Sigmoid colon (tissue), 7 donors: Measurements from ENCODE around the gene WIPF2. TPM values are rescaled to one million over a fixed set of nuclear protein-coding genes. Genes with fewer than 3 reads are reported as not detected.
"Not testable (repeated sequence)": the region's sequence is repeated elsewhere in the genome, so short reads cannot be mapped to it uniquely, and the experiment has no call there.

Source experiments
- DNase-seq: peaks from one replicate; pipeline ENCODE4 v3.0.0-alpha.2; 2019
- H3K27ac ChIP-seq, 4 donors: fragments of 200-600 bp; sonication (generic); one replicate each; pipeline ENCODE4 v1.5.1; 2016 to 2019; ENCODE audit warnings: mild to moderate bottlenecking in 1 of 4
- H3K27me3 ChIP-seq, 3 donors: fragments of 200-600 bp; sonication (generic); one replicate each; pipeline ENCODE4 v1.5.1; 2019; ENCODE audit warnings: mild to moderate bottlenecking in 1 of 3
- H3K36me3 ChIP-seq, 4 donors: fragments of 200-600 bp; sonication (generic); one replicate each; pipeline ENCODE4 v1.5.1; 2016 to 2019
- H3K4me1 ChIP-seq, 4 donors: fragments of 200-600 bp; sonication (generic); one replicate each; pipeline ENCODE4 v1.5.1; 2017 to 2019
- H3K4me3 ChIP-seq, 4 donors: fragments of 200-600 bp; sonication (generic); one replicate each; pipeline ENCODE4 v1.5.1; 2017 to 2019; ENCODE audit warnings: mild to moderate bottlenecking in 2 of 4, moderate library complexity in 1 of 4
- H3K9me3 ChIP-seq, 4 donors: fragments of 200-600 bp in 3 of 4; sonication (generic) in 3 of 4; one replicate each; pipeline versions ENCODE4 v1.5.1 to v1.6.1; 2013 to 2019
- EP300 ChIP-seq, 4 donors: sonication (generic); formaldehyde crosslinking; IDR thresholded peaks; one replicate each; pipeline ENCODE4 v1.6.1; 2017; ENCODE audit warnings: antibody characterized with exemption in 4 of 4
- POLR2A ChIP-seq, 2 donors: fragments of 450-650 bp; IDR thresholded peaks; one replicate each; pipeline ENCODE4 v1.6.1; 2016; ENCODE audit warnings: antibody characterized with exemption in 2 of 2, mild to moderate bottlenecking in 2 of 2, moderate library complexity in 2 of 2
- POLR2AphosphoS5 ChIP-seq, 4 donors: sonication (generic); formaldehyde crosslinking; IDR thresholded peaks; one replicate each; pipeline ENCODE4 v1.6.1; 2017; ENCODE audit warnings: antibody characterized with exemption in 4 of 4
- WGBS, 2 donors: extraction: QIAGEN DNeasy Blood & Tissue Kit; methylation state at CpG; one replicate each; pipeline ENCODE4 v1.1.7; 2013; 5-methylcytosine and 5-hydroxymethylcytosine counted together
- intact Hi-C: fragments of 100-400 bp; cut with DNase I; formaldehyde crosslinking; loops from one replicate; pipeline ENCODE4 v1.15.1; 2023
- polyA plus RNA-seq, 3 donors: library from polyadenylated mRNA; stranded (reverse); fragments of 200-250 nt; gene quantifications; one replicate each; pipeline ENCODE4 v1.2.3, GENCODE V29; 2013
- total RNA-seq, 4 donors: library from RNA; depleted of rRNA; stranded (reverse); fragments of >200 nt; gene quantifications; one replicate each; pipeline ENCODE4 v1.1.0, GENCODE V29; 2016
- TF ChIP-seq, protein P1 (sequence below), 4 experiments: fragments of 450-650 bp in 3 of 4; fragments of 200-600 bp in 1 of 4; IDR thresholded peaks; one replicate each; pipeline ENCODE4 v1.5.1; 2016 to 2019; ENCODE audit warnings: antibody characterized with exemption in 4 of 4, mild to moderate bottlenecking in 3 of 4, moderate library complexity in 2 of 4
- donor health status: healthy with polysubstance abuse.
- donor health status: Bipolar disorder and iron deficiency.
- donor health status: healthy.

Gene WIPF2
- total and polyA plus RNA-seq, 7 donors = 6.7 to 20.3 (median 10.2) TPM

DNA sequence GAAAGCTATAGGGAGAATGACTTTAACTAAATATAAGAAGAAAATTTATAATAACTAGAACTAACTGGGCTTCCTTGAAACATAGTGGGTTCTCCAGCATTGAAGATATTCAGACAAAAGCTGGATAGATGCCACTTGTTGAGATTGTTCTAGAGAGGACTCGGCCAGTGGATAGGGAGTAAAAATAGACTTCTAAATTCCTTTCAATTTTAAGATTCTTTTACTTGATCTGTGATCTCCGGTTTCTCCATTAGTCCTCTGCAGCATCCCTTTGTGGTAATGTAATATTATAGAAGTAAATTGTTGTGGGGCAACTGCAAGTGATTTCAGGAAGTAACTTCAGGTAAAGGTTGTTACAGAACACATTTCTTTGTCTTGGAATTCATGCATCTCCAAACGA, 79.6 kb downstream of the WIPF2 start:
- 66 to 77% methylated on average over 3 of the region's 3 CpGs for WGBS, 2 donors
- Histone ChIP-seq H3K9me3 (no peaks in the 10 kb centered on the region), H3K27me3 (no peaks in the 10 kb centered on the region), H3K4me3 (no peak overlapping the region), H3K4me1 (peaks cover 0 to 29% (median 26%) of the 10 kb centered on the region in 4 donors), H3K27ac (peak overlapping the region in 2 of 4 donors; percentile 53 to 55), H3K36me3 (no peaks in the 10 kb centered on the region)
- intact Hi-C loops = no loop called here
- no peak for DNase-seq
- TF ChIP-seq POLR2AphosphoS5 (IDR thresholded peaks at IDR 0.05) (no peak), EP300 (IDR thresholded peaks at IDR 0.05) (no peak), POLR2A (IDR thresholded peaks at IDR 0.05) (no peak)
- TF ChIP-seq, protein P1, sequence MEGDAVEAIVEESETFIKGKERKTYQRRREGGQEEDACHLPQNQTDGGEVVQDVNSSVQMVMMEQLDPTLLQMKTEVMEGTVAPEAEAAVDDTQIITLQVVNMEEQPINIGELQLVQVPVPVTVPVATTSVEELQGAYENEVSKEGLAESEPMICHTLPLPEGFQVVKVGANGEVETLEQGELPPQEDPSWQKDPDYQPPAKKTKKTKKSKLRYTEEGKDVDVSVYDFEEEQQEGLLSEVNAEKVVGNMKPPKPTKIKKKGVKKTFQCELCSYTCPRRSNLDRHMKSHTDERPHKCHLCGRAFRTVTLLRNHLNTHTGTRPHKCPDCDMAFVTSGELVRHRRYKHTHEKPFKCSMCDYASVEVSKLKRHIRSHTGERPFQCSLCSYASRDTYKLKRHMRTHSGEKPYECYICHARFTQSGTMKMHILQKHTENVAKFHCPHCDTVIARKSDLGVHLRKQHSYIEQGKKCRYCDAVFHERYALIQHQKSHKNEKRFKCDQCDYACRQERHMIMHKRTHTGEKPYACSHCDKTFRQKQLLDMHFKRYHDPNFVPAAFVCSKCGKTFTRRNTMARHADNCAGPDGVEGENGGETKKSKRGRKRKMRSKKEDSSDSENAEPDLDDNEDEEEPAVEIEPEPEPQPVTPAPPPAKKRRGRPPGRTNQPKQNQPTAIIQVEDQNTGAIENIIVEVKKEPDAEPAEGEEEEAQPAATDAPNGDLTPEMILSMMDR (IDR thresholded peaks at IDR 0.05) = no peak

DNA sequence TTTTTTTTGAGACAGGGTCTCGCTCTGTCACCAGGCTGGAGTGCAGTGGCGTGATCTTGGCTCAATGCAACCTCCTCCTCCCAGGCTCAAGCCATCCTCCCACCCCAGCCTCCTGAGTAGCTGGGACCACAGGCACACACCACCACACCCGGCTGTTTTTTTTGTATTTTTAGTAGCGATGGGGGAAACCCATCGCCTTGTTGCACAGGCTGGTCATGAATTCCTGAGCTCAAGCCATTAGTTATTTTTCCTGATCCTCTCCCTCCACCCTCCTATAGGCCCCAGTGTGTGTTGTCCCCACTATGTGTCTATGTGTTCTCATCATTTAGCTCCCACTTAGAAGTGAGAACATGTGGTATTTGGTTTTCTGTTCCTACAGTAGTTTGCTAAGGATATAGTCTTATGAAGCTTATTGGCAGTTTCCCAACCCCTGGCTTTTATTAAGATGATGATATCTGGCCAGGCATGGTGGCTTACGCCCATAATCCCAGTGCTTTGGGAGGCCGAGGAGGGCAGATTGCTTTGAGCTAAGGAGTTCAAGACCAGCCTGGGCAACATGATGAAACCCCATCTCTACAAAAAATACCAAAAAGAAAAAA, 80.2 kb downstream of the WIPF2 start:
- H3K36me3 ChIP-seq, intact Hi-C loops, DNase-seq, H3K9me3 ChIP-seq, H3K27me3 ChIP-seq, H3K4me3 ChIP-seq: not testable (repeated sequence)
- 92 to 93% methylated on average over 7 of the region's 7 CpGs for WGBS, 2 donors
- Histone ChIP-seq H3K27ac (peak overlapping the region in 2 of 4 donors; percentile 17 to 53), H3K4me1 (peaks cover 0 to 34% (median 31%) of the 10 kb centered on the region in 4 donors)

DNA sequence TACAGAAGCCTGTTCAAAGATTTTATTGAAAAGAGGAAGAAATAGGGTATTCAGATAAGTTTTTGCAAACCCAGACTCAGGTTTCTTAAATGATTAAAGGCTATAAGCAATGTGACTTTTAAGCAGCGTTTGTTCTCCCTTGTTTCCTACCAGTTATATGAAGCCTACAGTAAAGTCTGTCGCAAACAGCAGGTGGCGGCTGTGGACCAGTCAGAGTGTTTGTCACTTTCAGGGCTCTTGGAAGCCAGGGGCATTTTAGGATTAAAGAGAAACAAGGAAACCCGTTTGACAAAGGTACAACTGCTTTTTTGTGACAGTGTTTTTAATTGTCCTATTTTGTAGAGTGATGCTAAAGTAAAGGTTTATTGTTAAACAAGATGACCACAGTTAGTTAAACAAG, 82.2 kb downstream of the WIPF2 start:
- WGBS, 2 donors = 30 to 63% methylated on average over 4 of the region's 4 CpGs

DNA sequence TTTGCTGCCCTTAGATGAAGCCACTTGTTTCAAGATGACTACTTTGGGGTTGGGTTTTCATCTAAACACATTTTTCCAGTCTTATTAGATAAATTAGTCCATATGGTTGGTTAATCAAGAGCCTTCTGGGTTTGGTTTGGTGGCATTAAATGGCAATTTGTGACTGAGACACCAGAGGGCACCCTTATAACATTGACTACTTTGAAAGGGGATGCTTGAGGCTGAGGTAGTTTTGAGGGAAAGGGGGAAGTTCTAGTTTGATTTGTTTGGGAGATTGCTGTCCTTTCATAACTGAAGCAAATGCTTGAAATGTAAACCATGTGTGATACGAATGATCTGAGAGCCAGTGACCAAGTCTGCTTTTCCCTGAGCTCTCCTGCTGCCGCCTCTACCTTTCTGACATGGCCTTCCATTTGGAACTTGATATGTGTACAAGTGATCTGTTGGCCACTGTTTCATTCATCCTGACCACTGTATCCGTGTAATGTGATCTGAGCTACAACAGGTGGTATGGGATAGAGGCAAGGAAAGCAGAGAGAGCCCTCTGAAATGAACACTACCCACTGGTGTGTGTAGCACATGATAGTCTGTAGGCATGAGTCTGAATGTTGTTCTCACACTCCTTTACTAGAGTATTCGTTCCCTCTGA, 84.0 kb downstream of the WIPF2 start:
- WGBS, 2 donors = 55 to 60% methylated on average over 4 of the region's 4 CpGs
- no peak for DNase-seq
- Histone ChIP-seq H3K27ac (peak overlapping the region; percentile 4 to 86 (median 82)), H3K4me1 (peaks cover 0 to 64% (median 62%) of the 10 kb centered on the region in 4 donors), H3K36me3 (no peaks in the 10 kb centered on the region), H3K9me3 (no peaks in the 10 kb centered on the region), H3K4me3 (no peak overlapping the region), H3K27me3 (no peaks in the 10 kb centered on the region)
- TF ChIP-seq, protein P1 (IDR thresholded peaks at IDR 0.05) = peak; percentile 73 to 85 (median 76)
- TF ChIP-seq POLR2AphosphoS5 (IDR thresholded peaks at IDR 0.05) = no peak
- intact Hi-C loops = loop anchor here (1.0 to 10.0 kb wide), 4 partner anchors 52 to 1362 kb away; partner anchors contain the start of gene TOP2A

More for the DNA sequence above, 82.2 kb downstream of the WIPF2 start:
- H3K36me3 ChIP-seq = no peaks in the 10 kb centered on the region
- H3K4me1 ChIP-seq = peaks cover 0 to 47% (median 45%) of the 10 kb centered on the region in 4 donors
- TF ChIP-seq EP300 (IDR thresholded peaks at IDR 0.05) (no peak), POLR2AphosphoS5 (IDR thresholded peaks at IDR 0.05) (no peak), POLR2A (IDR thresholded peaks at IDR 0.05) (no peak)
- TF ChIP-seq, protein P1 (IDR thresholded peaks at IDR 0.05) = no peak
- no peaks in the 10 kb centered on the region for H3K27me3 ChIP-seq
- no peak overlapping the region for H3K27ac ChIP-seq
- no peak overlapping the region for H3K4me3 ChIP-seq
- intact Hi-C loops = loop anchor here (5.0 to 10.0 kb wide), 3 partner anchors 116 to 1363 kb away; partner anchors contain the start of gene TOP2A
- DNase-seq = no peak
- no peaks in the 10 kb centered on the region for H3K9me3 ChIP-seq

DNA sequence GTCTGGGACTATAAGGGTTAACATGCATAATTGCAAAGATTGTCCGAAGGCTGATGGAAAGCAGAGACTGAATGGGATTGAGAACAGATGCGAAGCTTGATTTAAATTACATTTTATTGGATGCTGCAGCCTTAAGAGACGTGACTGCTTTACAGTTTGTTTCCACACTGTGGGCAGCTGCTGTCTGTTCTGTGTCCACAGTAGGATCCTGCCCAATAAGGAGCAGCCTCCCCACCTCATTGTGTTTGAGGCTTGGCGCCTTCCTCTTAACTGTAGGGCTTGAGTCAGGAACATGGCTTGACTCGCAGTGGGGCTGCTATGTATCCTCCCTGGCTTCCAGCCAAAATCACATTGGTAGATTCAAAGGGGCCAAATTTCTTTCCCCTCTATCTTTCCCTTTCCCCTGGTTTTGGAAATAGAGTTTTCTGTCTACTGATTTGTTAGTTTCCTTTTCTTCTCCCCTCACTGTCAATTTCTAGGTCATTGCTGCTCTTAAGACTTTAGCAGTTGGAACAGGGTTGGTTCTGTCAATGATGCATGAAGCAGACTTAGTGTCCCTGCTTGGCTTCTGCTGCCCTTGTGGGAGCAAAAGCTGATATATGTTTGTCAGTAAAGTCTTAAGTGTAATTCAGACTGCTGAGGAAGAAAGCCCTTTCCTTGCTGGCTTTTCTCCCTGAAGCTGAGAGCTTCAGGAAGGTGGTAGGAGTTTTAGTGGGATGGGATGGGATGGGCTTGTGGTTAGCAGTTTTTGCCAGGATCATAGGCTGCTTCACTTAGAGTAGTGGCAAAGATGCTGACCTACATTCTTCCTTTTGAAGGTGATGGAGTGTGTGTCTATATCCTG, 84.8 kb downstream of the WIPF2 start:
- 68 to 71% methylated on average over 5 of the region's 5 CpGs for WGBS, 2 donors
- DNase-seq = peak; percentile 95

More for the DNA sequence above, 84.8 kb downstream of the WIPF2 start:
- Histone ChIP-seq H3K36me3 (no peaks in the 10 kb centered on the region), H3K4me3 (no peak overlapping the region), H3K9me3 (no peaks in the 10 kb centered on the region), H3K27ac (peak overlapping the region; percentile 4 to 86 (median 82)), H3K4me1 (peaks cover 0 to 65% (median 63%) of the 10 kb centered on the region in 4 donors), H3K27me3 (no peaks in the 10 kb centered on the region)
- intact Hi-C loops = loop anchor here (1.0 to 10.0 kb wide), 4 partner anchors 51 to 1361 kb away; partner anchors contain the start of gene TOP2A
- peak; percentile 76 to 96 (median 87) for TF ChIP-seq EP300 (IDR thresholded peaks at IDR 0.05)
- no peak for TF ChIP-seq POLR2A (IDR thresholded peaks at IDR 0.05)
- TF ChIP-seq POLR2AphosphoS5 (IDR thresholded peaks at IDR 0.05) = peak; percentile 96 to 100 (median 98)
